Measurements from ENCODE around the gene FGF21.
"Not testable (repeated sequence)": the region's sequence is repeated elsewhere in the genome, so short reads cannot be mapped to it uniquely, and the experiment has no call there.

The FGF21 gene

DNA sequence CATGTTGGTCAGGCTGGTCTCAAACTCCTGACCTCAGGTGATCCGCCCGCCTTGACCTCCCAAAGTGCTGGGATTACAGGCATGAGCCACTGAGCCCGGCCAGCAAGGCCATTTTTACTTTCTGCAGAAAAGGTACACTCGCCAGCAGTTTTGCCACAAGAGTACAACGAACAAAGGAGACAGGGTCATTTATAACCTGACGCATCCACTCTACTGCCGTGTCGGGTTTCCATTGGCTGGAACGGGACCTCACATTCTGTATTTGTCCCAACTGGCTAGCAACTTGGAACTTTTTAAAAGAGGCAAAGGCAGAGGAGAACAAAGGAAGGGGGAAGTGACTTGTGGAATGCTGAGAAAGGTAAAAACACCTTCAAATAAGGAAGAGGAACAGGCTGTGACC is 32.0 kb downstream of the FGF21 start:
- H3K27ac ChIP-seq (ENCODE audit: insufficient read depth, low read length, poor library complexity, severe bottlenecking); DNase-seq: not testable (repeated sequence)

GRCh38 chr19:48793271-48793670 is 37.9 kb downstream of the FGF21 start:
- H3K36me3 ChIP-seq (ENCODE audit: control insufficient read depth, insufficient read depth, low read length): no peaks in the 10 kb centered on the region
- H3K27me3 ChIP-seq (replicated peaks; ENCODE audit: control insufficient read depth, insufficient read depth, low read length, poor library complexity, severe bottlenecking): no peaks in the 10 kb centered on the region
- no peaks in the 10 kb centered on the region for H3K9me3 ChIP-seq (ENCODE audit: control insufficient read depth, low read length)
- no peak overlapping the region for H3K4me3 ChIP-seq (ENCODE audit: insufficient read depth, low read depth, low read length, poor library complexity, severe bottlenecking)
- peaks cover 3% of the 10 kb centered on the region for H3K4me1 ChIP-seq (ENCODE audit: control insufficient read depth, insufficient read depth, low read length, poor library complexity, severe bottlenecking)
- no peak overlapping the region for H3K27ac ChIP-seq (ENCODE audit: insufficient read depth, low read length, poor library complexity, severe bottlenecking)
- DNase-seq: no peak

More for the DNA sequence above, 32.0 kb downstream of the FGF21 start:
- not testable (repeated sequence) for H3K36me3 ChIP-seq (ENCODE audit: control insufficient read depth, insufficient read depth, low read length); H3K27me3 ChIP-seq (replicated peaks; ENCODE audit: control insufficient read depth, insufficient read depth, low read length, poor library complexity, severe bottlenecking); H3K4me1 ChIP-seq (ENCODE audit: control insufficient read depth, insufficient read depth, low read length, poor library complexity, severe bottlenecking); H3K4me3 ChIP-seq (ENCODE audit: insufficient read depth, low read depth, low read length, poor library complexity, severe bottlenecking); H3K9me3 ChIP-seq (ENCODE audit: control insufficient read depth, low read length)

GRCh38 chr19:48794291-48794690 is 39.0 kb downstream of the FGF21 start:
- H3K27me3 ChIP-seq (replicated peaks; ENCODE audit: control insufficient read depth, insufficient read depth, low read length, poor library complexity, severe bottlenecking): no peaks in the 10 kb centered on the region
- H3K9me3 ChIP-seq (ENCODE audit: control insufficient read depth, low read length): no peaks in the 10 kb centered on the region
- no peak for DNase-seq
- no peak overlapping the region for H3K27ac ChIP-seq (ENCODE audit: insufficient read depth, low read length, poor library complexity, severe bottlenecking)
- H3K4me3 ChIP-seq (ENCODE audit: insufficient read depth, low read depth, low read length, poor library complexity, severe bottlenecking): no peak overlapping the region
- peaks cover 3% of the 10 kb centered on the region for H3K4me1 ChIP-seq (ENCODE audit: control insufficient read depth, insufficient read depth, low read length, poor library complexity, severe bottlenecking)
- no peaks in the 10 kb centered on the region for H3K36me3 ChIP-seq (ENCODE audit: control insufficient read depth, insufficient read depth, low read length)

- H3K27me3 ChIP-seq (replicated peaks; ENCODE audit: control insufficient read depth, insufficient read depth, low read length, poor library complexity, severe bottlenecking): no peaks in the 10 kb centered on the region
- H3K9me3 ChIP-seq (ENCODE audit: control insufficient read depth, low read length): no peaks in the 10 kb centered on the region
- H3K4me1 ChIP-seq (ENCODE audit: control insufficient read depth, insufficient read depth, low read length, poor library complexity, severe bottlenecking): peaks cover 3% of the 10 kb centered on the region
- no peaks in the 10 kb centered on the region for H3K36me3 ChIP-seq (ENCODE audit: control insufficient read depth, insufficient read depth, low read length)
- H3K27ac ChIP-seq (ENCODE audit: insufficient read depth, low read length, poor library complexity, severe bottlenecking): peak overlapping the region; percentile 65
- peak; percentile 69 to 79 (median 78) for DNase-seq
- peak overlapping the region; percentile 52 for H3K4me3 ChIP-seq (ENCODE audit: insufficient read depth, low read depth, low read length, poor library complexity, severe bottlenecking)
These were observed 39.8 kb downstream of the FGF21 start for GRCh38 chr19:48795055-48795684.

GRCh38 chr19:48795685-48796070 is 40.4 kb downstream of the FGF21 start:
- Histone ChIP-seq H3K9me3 (ENCODE audit: control insufficient read depth, low read length) (no peaks in the 10 kb centered on the region), H3K4me3 (ENCODE audit: insufficient read depth, low read depth, low read length, poor library complexity, severe bottlenecking) (no peak overlapping the region), H3K36me3 (ENCODE audit: control insufficient read depth, insufficient read depth, low read length) (no peaks in the 10 kb centered on the region), H3K27me3 (replicated peaks; ENCODE audit: control insufficient read depth, insufficient read depth, low read length, poor library complexity, severe bottlenecking) (no peaks in the 10 kb centered on the region), H3K27ac (ENCODE audit: insufficient read depth, low read length, poor library complexity, severe bottlenecking) (peak overlapping the region; percentile 65), H3K4me1 (ENCODE audit: control insufficient read depth, insufficient read depth, low read length, poor library complexity, severe bottlenecking) (peaks cover 3% of the 10 kb centered on the region)
- DNase-seq: no peak

DNA sequence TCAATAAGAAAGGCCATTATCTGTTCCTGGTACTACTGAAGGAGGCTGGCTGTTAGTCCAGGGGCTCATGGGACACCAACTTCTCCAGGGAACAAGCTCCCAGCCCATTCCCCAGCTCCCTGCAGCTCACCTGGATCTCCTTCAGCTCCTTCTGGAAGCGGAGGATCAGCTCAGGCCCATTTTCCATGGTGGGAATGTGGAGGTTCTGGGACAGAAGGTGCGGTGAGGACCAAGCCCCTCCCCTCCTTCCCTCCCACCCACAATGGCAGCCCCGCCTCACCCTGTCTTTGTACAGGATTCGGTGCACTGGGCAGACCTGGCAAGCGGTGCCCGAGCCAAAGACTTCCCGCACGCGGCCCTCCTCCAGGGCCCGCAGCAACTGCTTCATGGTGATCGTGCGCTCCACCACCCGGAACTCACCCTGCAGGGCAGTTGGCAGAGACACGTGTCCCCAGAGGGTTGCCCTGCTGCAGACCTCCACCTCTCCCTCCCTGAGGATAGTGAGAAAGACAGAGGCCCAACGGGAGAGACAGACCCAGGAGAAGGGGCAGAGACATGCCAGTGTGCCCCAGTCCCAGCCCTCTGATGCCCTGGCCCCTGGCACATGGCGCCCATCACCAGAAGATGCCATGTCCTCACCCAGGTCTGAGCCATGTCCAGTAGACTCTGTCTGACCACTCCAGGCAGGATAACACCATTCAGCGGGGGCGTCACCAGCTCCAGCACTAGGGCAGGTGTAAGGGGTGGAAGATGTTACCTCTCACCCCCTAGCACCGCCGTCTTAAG is 41.2 kb downstream of the FGF21 start:
- Histone ChIP-seq H3K4me1 (ENCODE audit: control insufficient read depth, insufficient read depth, low read length, poor library complexity, severe bottlenecking) (peaks cover 3% of the 10 kb centered on the region), H3K27ac (ENCODE audit: insufficient read depth, low read length, poor library complexity, severe bottlenecking) (no peak overlapping the region), H3K36me3 (ENCODE audit: control insufficient read depth, insufficient read depth, low read length) (no peaks in the 10 kb centered on the region), H3K27me3 (replicated peaks; ENCODE audit: control insufficient read depth, insufficient read depth, low read length, poor library complexity, severe bottlenecking) (no peaks in the 10 kb centered on the region), H3K4me3 (ENCODE audit: insufficient read depth, low read depth, low read length, poor library complexity, severe bottlenecking) (no peak overlapping the region), H3K9me3 (ENCODE audit: control insufficient read depth, low read length) (no peaks in the 10 kb centered on the region)
- DNase-seq: no peak

- H3K27ac ChIP-seq (ENCODE audit: insufficient read depth, low read length, poor library complexity, severe bottlenecking): no peak overlapping the region
- H3K36me3 ChIP-seq (ENCODE audit: control insufficient read depth, insufficient read depth, low read length): no peaks in the 10 kb centered on the region
- H3K4me1 ChIP-seq (ENCODE audit: control insufficient read depth, insufficient read depth, low read length, poor library complexity, severe bottlenecking): peaks cover 3% of the 10 kb centered on the region
- H3K4me3 ChIP-seq (ENCODE audit: insufficient read depth, low read depth, low read length, poor library complexity, severe bottlenecking): no peak overlapping the region
- no peaks in the 10 kb centered on the region for H3K27me3 ChIP-seq (replicated peaks; ENCODE audit: control insufficient read depth, insufficient read depth, low read length, poor library complexity, severe bottlenecking)
- no peak for DNase-seq
- no peaks in the 10 kb centered on the region for H3K9me3 ChIP-seq (ENCODE audit: control insufficient read depth, low read length)
These were observed 41.8 kb downstream of the FGF21 start for GRCh38 chr19:48797103-48797502.

DNA sequence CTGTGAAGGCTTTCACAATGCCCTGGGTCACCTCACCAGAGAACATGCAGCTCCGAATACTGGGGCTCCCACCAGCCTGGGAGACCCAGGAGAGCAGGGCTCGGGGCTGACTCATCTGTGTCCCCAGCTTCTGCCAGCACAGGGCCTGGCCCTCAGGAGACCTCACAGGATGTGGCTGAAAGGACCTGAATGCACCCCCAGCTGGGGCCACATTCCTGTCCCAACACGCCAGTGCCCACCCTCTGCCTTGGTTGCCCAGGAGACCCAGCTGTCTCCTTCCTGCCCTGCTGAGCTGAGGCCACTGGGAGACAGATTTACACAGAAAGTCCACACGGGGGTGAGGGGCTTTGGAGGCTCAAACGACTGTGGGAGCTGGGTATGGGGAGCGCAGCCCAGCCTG is 43.6 kb downstream of the FGF21 start:
- H3K27ac ChIP-seq (ENCODE audit: insufficient read depth, low read length, poor library complexity, severe bottlenecking): no peak overlapping the region
- no peaks in the 10 kb centered on the region for H3K9me3 ChIP-seq (ENCODE audit: control insufficient read depth, low read length)
- no peaks in the 10 kb centered on the region for H3K27me3 ChIP-seq (replicated peaks; ENCODE audit: control insufficient read depth, insufficient read depth, low read length, poor library complexity, severe bottlenecking)
- no peaks in the 10 kb centered on the region for H3K36me3 ChIP-seq (ENCODE audit: control insufficient read depth, insufficient read depth, low read length)
- DNase-seq: no peak
- peaks cover 3% of the 10 kb centered on the region for H3K4me1 ChIP-seq (ENCODE audit: control insufficient read depth, insufficient read depth, low read length, poor library complexity, severe bottlenecking)
- no peak overlapping the region for H3K4me3 ChIP-seq (ENCODE audit: insufficient read depth, low read depth, low read length, poor library complexity, severe bottlenecking)

GRCh38 chr19:48799358-48800300 is 44.3 kb downstream of the FGF21 start:
- no peak for DNase-seq
- Histone ChIP-seq H3K27me3 (replicated peaks; ENCODE audit: control insufficient read depth, insufficient read depth, low read length, poor library complexity, severe bottlenecking) (no peaks in the 10 kb centered on the region), H3K4me3 (ENCODE audit: insufficient read depth, low read depth, low read length, poor library complexity, severe bottlenecking) (no peak overlapping the region), H3K27ac (ENCODE audit: insufficient read depth, low read length, poor library complexity, severe bottlenecking) (no peak overlapping the region), H3K4me1 (ENCODE audit: control insufficient read depth, insufficient read depth, low read length, poor library complexity, severe bottlenecking) (peaks cover 3% of the 10 kb centered on the region), H3K36me3 (ENCODE audit: control insufficient read depth, insufficient read depth, low read length) (no peaks in the 10 kb centered on the region), H3K9me3 (ENCODE audit: control insufficient read depth, low read length) (no peaks in the 10 kb centered on the region)
